B cell (primary cell): ENCODE data around the gene CAP1. TPM values are rescaled to one million over a fixed set of nuclear protein-coding genes. Genes with fewer than 3 reads are reported as not detected.

ENCODE experiments used
- ATAC-seq: fragments of 200-7000 bp; cut with Tn5 transposase; one replicate; pipeline ENCODE4 v1.10.0; 2021; ENCODE audit warnings: low read depth, mild to moderate bottlenecking, moderate number of reproducible peaks, moderate library complexity
- CTCF ChIA-PET: fragments of 350-600 bp; sonication (Branson Sonifier 250); formaldehyde crosslinking; loops from one replicate; lab custom pipeline; 2021; ENCODE audit warnings: antibody characterized with exemption, inconsistent platforms; lab: Charles Lee
- POLR2A ChIA-PET: fragments of 350-600 bp; sonication (Branson Sonifier 250); formaldehyde crosslinking; loops from one replicate; lab custom pipeline; 2021; ENCODE audit warnings: antibody characterized with exemption; lab: Charles Lee
- DNase-seq: peaks from one replicate; pipeline ENCODE4 v3.0.0; 2013
- H2AFZ ChIP-seq: 2 replicates; pipeline ENCODE4 v1.6.1; 2012; ENCODE audit warnings: mild to moderate bottlenecking, low read depth, low read length; ENCODE audit not compliant: insufficient read depth, poor library complexity, severe bottlenecking
- H3K27ac ChIP-seq, 2 donors: 1 replicate in 1 of 2; 2 replicates in 1 of 2; pipeline ENCODE4 v1.5.1; 2012 to 2013; ENCODE audit warnings: low read length in 2 of 2, mild to moderate bottlenecking in 2 of 2, moderate library complexity in 1 of 2
- H3K27me3 ChIP-seq, 4 experiments: fragments of 200-600 bp in 1 of 4; sonication (generic) in 1 of 4; replicated peaks in 1 of 4; 1 replicate in 2 of 4; 2 replicates in 2 of 4; pipeline versions ENCODE4 v1.6.1 to v1.7.0; 2013 to 2016; ENCODE audit warnings: low read length in 3 of 4, mild to moderate bottlenecking in 2 of 4, mixed read lengths in 1 of 4, moderate library complexity in 1 of 4; ENCODE audit not compliant: insufficient read depth in 4 of 4, control insufficient read depth in 3 of 4; ENCODE audit errors: control extremely low read depth in 1 of 4
- H3K36me3 ChIP-seq, 2 experiments: replicated peaks in 1 of 2; 1 replicate in 1 of 2; 2 replicates in 1 of 2; pipeline versions ENCODE4 v1.6.1 to v1.7.1; 2013; ENCODE audit warnings: low read length in 1 of 2; ENCODE audit not compliant: insufficient read depth in 2 of 2, control insufficient read depth in 1 of 2; ENCODE audit errors: control extremely low read depth in 1 of 2, extremely low read depth in 1 of 2
- H3K4me1 ChIP-seq, 2 donors: fragments of 200-600 bp in 1 of 2; sonication (generic) in 1 of 2; 1 replicate in 1 of 2; 2 replicates in 1 of 2; pipeline versions ENCODE4 v1.5.1 to v1.6.1; 2013 to 2017; ENCODE audit warnings: low read length in 2 of 2; ENCODE audit not compliant: control insufficient read depth in 2 of 2, insufficient read depth in 2 of 2
- H3K4me2 ChIP-seq: replicated peaks from 2 replicates; pipeline ENCODE3; 2012; ENCODE audit warnings: mild to moderate bottlenecking, low read depth, low read length; ENCODE audit not compliant: poor library complexity, severe bottlenecking
- H3K4me3 ChIP-seq, 5 experiments: fragments of 200-600 bp in 1 of 5; sonication (generic) in 1 of 5; 1 replicate in 3 of 5; 2 replicates in 2 of 5; pipeline versions ENCODE4 v1.5.1 to v1.7.0; 2011 to 2016; ENCODE audit warnings: low read length in 4 of 5, mild to moderate bottlenecking in 4 of 5, low read depth in 2 of 5, control low read depth in 1 of 5, moderate library complexity in 1 of 5; ENCODE audit not compliant: insufficient read depth in 1 of 5; ENCODE audit errors: control extremely low read depth in 1 of 5, extremely low read depth in 1 of 5
- H3K79me2 ChIP-seq: fragments of 200-600 bp; sonication (generic); one replicate; pipeline ENCODE4 v1.6.0; 2016; ENCODE audit warnings: low read length; ENCODE audit not compliant: control insufficient read depth, insufficient read depth
- H3K9ac ChIP-seq: fragments of 200-600 bp; sonication (generic); 2 replicates; pipeline ENCODE4 v1.6.1; 2017; ENCODE audit warnings: mild to moderate bottlenecking, low read length, moderate library complexity
- H3K9me3 ChIP-seq, 3 donors: one replicate each; pipeline versions ENCODE4 v1.6.1 to v1.7.1; 2013; ENCODE audit warnings: low read length in 2 of 3; ENCODE audit not compliant: control insufficient read depth in 2 of 3, insufficient read depth in 1 of 3; ENCODE audit errors: control extremely low read depth in 1 of 3
- H4K20me1 ChIP-seq: 2 replicates; pipeline ENCODE4 v1.6.0; 2012; ENCODE audit warnings: mild to moderate bottlenecking, low read length; ENCODE audit not compliant: insufficient read depth, control insufficient read depth, poor library complexity, severe bottlenecking
- H3K27ac Mint-ChIP-seq: one replicate; pipeline ENCODE4 v1.8.0; 2021; ENCODE audit warnings: mixed read lengths
- H3K27me3 Mint-ChIP-seq: one replicate; pipeline ENCODE4 v1.8.0; 2021; ENCODE audit warnings: mixed read lengths
- H3K4me1 Mint-ChIP-seq: one replicate; pipeline ENCODE4 v1.8.0; 2021; ENCODE audit warnings: mixed read lengths
- H3K4me3 Mint-ChIP-seq: one replicate; pipeline ENCODE4 v1.8.0; 2021; ENCODE audit warnings: mixed read lengths
- H3K9me3 Mint-ChIP-seq: one replicate; pipeline ENCODE4 v1.8.0; 2022; ENCODE audit warnings: mixed read lengths; ENCODE audit not compliant: insufficient read depth
- EZH2 ChIP-seq: IDR thresholded peaks from 2 replicates; pipeline ENCODE4 v1.6.1; 2012; ENCODE audit warnings: borderline replicate concordance, low read depth, mild to moderate bottlenecking, moderate library complexity, low read length; ENCODE audit not compliant: insufficient read depth, poor library complexity, severe bottlenecking
- WGBS: methylation state at CpG from one replicate; pipeline ENCODE4 v1.1.5; 2013; ENCODE audit warnings: missing lambda C conversion rate; ENCODE audit not compliant: insufficient coverage; 5-methylcytosine and 5-hydroxymethylcytosine counted together
- intact Hi-C: fragments of 100-400 bp; cut with micrococcal nuclease; formaldehyde crosslinking; loops from one replicate; pipeline ENCODE4 v1.10.0; 2022
- polyA plus RNA-seq: library from polyadenylated mRNA; depleted of rRNA; stranded (reverse); fragments of >200 nt; gene quantifications from 2 replicates; pipeline ENCODE4 v1.2.3, GENCODE V29; 2012
- total RNA-seq, 2 donors: library from RNA; stranded (reverse); fragments of 120-200 nt in 1 of 2; gene quantifications; 1 replicate in 1 of 2; 2 replicates in 1 of 2; pipeline versions ENCODE4 v1.2.3 to v1.2.4, GENCODE V29; 2013 to 2022
- TF ChIP-seq, protein P1 (sequence below): fragments of 200-600 bp; IDR thresholded peaks from one replicate; pipeline ENCODE4 v1.8.0; 2022; ENCODE audit warnings: antibody characterized with exemption, mild to moderate bottlenecking

Gene CAP1
- total and polyA plus RNA-seq, 2 donors (not counting 1 experiment from before 2014, with no cell fraction given), result 175 to 203 TPM

DNA sequence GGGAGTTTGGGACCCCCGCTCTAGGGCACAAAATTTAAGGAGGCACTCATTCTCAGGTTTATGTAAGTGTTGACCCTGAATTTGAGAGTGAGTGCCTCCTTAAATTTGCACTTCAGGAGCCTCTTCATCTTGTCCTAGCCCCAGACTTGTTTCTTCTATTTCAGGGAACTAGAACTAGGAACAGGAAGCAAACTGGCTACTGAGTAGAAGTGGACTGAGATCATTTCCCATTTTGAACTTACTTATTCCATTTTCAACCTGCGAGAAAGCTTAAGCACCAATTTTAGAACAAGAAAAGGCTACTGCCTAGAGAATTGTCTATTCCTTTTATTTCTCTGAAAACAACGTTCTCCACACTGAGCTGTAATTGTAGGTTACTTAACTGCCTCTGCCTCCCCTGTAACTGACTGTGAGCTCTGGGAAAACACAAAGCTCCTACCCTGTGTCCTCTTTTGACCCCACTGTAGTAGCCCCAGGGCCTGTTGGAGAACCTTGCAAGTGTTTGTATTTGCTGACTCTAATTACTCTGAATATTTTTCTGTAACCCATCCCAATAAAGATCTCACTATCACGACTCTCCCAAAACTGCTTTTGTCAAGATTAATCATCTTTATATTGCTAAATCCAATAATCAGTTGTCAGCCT is 54.1 kb downstream of the CAP1 start:
- Histone ChIP-seq H3K4me1 (peaks cover 14 to 20% of the 10 kb centered on the region in 2 donors), H3K9ac (no peak overlapping the region), H3K9me3 (no peaks in the 10 kb centered on the region), H3K4me3 (no peak overlapping the region), H3K4me2 (no peak overlapping the region), H3K27ac (no peak overlapping the region), H2AFZ (no peak overlapping the region), H4K20me1 (no peaks in the 10 kb centered on the region), H3K27me3 (no peaks in the 10 kb centered on the region), H3K36me3 (peaks cover 4 to 14% of the 10 kb centered on the region in 2 experiments), H3K79me2 (peaks cover 27% of the 10 kb centered on the region)
- peaks cover 19% of the 10 kb centered on the region for H3K4me1 Mint-ChIP-seq
- TF ChIP-seq EZH2, result no peak
- peaks cover 2% of the 10 kb centered on the region for H3K27me3 Mint-ChIP-seq
- DNase-seq (no peak), ATAC-seq (no peak)
- H3K27ac Mint-ChIP-seq, result no peak overlapping the region
- WGBS, result 93% methylated on average over 3 of the region's 4 CpGs
- H3K9me3 Mint-ChIP-seq, result no peaks in the 10 kb centered on the region
- CTCF ChIA-PET, result no interaction called here
- no peak overlapping the region for H3K4me3 Mint-ChIP-seq
- intact Hi-C loops, result no loop called here
- POLR2A ChIA-PET, result no interaction called here

DNA sequence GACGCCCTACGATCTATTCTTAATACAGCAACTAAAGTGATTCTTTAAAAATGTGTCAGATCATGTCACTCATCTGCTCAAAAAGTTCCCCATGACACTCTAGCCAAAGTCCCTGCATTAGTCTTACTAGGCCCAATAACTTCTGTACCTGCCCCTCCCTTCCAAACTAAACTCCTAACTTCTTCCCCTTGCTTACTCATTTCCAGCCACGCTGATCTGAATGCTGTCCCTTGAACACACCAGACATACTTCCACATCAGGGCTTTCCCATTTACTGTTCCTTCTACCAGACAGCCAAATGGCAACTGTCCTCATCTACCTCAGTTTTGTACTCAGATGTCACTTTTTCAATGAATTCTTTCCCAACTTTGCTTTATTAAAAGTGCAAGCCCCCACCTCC is 55.3 kb downstream of the CAP1 start:
- peak overlapping the region; percentile 9 for H3K4me3 Mint-ChIP-seq
- POLR2A ChIA-PET, result no interaction called here
- Histone ChIP-seq H3K36me3 (peaks cover 1 to 10% of the 10 kb centered on the region in 2 experiments), H3K4me2 (no peak overlapping the region), H3K9me3 (no peaks in the 10 kb centered on the region), H2AFZ (no peak overlapping the region), H3K79me2 (peaks cover 27% of the 10 kb centered on the region), H3K27ac (no peak overlapping the region), H3K27me3 (no peaks in the 10 kb centered on the region), H4K20me1 (no peaks in the 10 kb centered on the region), H3K4me1 (peaks cover 14 to 20% of the 10 kb centered on the region in 2 donors), H3K9ac (no peak overlapping the region), H3K4me3 (no peak overlapping the region)
- H3K27me3 Mint-ChIP-seq, result peaks cover 9% of the 10 kb centered on the region
- intact Hi-C loops, result loop anchor here (2.0 kb wide), 3 partner anchors 31 to 65 kb away; partner anchors contain the start of genes CAP1 and RLF
- TF ChIP-seq, protein P1, sequence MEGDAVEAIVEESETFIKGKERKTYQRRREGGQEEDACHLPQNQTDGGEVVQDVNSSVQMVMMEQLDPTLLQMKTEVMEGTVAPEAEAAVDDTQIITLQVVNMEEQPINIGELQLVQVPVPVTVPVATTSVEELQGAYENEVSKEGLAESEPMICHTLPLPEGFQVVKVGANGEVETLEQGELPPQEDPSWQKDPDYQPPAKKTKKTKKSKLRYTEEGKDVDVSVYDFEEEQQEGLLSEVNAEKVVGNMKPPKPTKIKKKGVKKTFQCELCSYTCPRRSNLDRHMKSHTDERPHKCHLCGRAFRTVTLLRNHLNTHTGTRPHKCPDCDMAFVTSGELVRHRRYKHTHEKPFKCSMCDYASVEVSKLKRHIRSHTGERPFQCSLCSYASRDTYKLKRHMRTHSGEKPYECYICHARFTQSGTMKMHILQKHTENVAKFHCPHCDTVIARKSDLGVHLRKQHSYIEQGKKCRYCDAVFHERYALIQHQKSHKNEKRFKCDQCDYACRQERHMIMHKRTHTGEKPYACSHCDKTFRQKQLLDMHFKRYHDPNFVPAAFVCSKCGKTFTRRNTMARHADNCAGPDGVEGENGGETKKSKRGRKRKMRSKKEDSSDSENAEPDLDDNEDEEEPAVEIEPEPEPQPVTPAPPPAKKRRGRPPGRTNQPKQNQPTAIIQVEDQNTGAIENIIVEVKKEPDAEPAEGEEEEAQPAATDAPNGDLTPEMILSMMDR, result no peak
- CTCF ChIA-PET, result no interaction called here
- no peak for DNase-seq
- ATAC-seq, result no peak
- H3K27ac Mint-ChIP-seq, result no peak overlapping the region
- no peaks in the 10 kb centered on the region for H3K9me3 Mint-ChIP-seq
- 96% methylated on average over 3 of the region's 3 CpGs for WGBS
- H3K4me1 Mint-ChIP-seq, result peaks cover 19% of the 10 kb centered on the region
